ENCODE results near the gene UBL7. TPM values are rescaled to one million over a fixed set of nuclear protein-coding genes. Genes with fewer than 3 reads are reported as not detected.
A peak's percentile ranks its signal among the peaks of the same experiment; 100 is the strongest.

Gene UBL7
- total and polyA plus RNA-seq, 4 donors, result 12.7 to 19.5 (median 18.2) TPM

- Histone ChIP-seq H3K4me1 (ENCODE audit: control insufficient read depth in 4 of 4, insufficient read depth in 4 of 4, low read length in 3 of 4) (peaks cover 0 to 7% (median 2%) of the 10 kb centered on the region in 4 donors), H3K4me3 (ENCODE audit: low read depth in 1 of 3, low read length in 3 of 3) (no peak overlapping the region), H3K27ac (ENCODE audit: low read depth in 1 of 2, low read length in 2 of 2) (no peak overlapping the region), H3K9ac (ENCODE audit: low read depth in 1 of 2, low read length in 2 of 2) (no peak overlapping the region), H3K27me3 (ENCODE audit: control insufficient read depth in 4 of 4, insufficient read depth in 4 of 4, low read length in 3 of 4) (no peaks in the 10 kb centered on the region), H3K9me3 (ENCODE audit: control insufficient read depth in 4 of 4, low read length in 3 of 4) (no peaks in the 10 kb centered on the region), H3K36me3 (ENCODE audit: control insufficient read depth in 4 of 4, insufficient read depth in 3 of 4, low read depth in 1 of 4, low read length in 3 of 4) (no peaks in the 10 kb centered on the region)
- no peak for DNase-seq (ENCODE audit: low spot score)
- 95% methylated on average over 20 of the region's 20 CpGs for WGBS
- no peak for TF ChIP-seq JUND (IDR thresholded peaks at IDR 0.05)
- TF ChIP-seq, protein P1, sequence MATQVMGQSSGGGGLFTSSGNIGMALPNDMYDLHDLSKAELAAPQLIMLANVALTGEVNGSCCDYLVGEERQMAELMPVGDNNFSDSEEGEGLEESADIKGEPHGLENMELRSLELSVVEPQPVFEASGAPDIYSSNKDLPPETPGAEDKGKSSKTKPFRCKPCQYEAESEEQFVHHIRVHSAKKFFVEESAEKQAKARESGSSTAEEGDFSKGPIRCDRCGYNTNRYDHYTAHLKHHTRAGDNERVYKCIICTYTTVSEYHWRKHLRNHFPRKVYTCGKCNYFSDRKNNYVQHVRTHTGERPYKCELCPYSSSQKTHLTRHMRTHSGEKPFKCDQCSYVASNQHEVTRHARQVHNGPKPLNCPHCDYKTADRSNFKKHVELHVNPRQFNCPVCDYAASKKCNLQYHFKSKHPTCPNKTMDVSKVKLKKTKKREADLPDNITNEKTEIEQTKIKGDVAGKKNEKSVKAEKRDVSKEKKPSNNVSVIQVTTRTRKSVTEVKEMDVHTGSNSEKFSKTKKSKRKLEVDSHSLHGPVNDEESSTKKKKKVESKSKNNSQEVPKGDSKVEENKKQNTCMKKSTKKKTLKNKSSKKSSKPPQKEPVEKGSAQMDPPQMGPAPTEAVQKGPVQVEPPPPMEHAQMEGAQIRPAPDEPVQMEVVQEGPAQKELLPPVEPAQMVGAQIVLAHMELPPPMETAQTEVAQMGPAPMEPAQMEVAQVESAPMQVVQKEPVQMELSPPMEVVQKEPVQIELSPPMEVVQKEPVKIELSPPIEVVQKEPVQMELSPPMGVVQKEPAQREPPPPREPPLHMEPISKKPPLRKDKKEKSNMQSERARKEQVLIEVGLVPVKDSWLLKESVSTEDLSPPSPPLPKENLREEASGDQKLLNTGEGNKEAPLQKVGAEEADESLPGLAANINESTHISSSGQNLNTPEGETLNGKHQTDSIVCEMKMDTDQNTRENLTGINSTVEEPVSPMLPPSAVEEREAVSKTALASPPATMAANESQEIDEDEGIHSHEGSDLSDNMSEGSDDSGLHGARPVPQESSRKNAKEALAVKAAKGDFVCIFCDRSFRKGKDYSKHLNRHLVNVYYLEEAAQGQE (IDR thresholded peaks at IDR 0.05), result no peak
These were observed 39.4 kb downstream of the UBL7 start for GRCh38 chr15:74421302-74422245.

DNA sequence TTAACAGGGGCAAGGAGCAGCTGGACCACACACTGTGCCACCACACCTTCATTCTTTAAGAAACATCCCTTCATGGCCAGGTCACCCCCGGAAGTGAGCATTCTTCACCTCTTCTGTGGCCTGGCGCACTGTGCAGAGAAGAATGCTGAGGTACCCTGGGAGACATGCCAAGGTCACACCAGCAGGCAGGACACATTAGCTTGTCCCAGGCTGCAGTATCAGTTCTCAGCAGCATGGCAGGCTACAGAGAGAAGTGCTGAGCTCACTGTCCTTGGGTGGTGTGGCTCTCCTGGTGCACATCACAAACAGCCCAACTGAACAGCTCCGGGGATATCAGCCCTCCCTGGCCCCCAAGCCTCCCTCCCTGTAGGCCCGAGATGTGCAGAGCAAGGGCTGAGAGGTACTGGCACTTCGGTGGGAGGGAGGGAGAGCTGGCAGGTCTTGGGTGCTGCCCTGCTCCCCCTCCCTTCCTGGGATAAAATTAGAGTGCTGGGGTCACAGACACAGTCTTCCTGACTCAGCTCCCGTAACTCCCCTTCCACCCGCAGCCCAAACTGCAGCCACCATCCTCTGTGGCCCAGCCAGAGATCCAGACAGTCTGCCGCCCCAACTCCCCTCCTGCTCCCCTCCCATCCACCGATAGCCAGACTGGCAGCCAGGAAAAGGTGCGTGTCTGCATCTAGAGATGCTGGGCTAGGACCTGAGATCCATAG, 40.6 kb downstream of the UBL7 start:
- Histone ChIP-seq H3K4me3 (ENCODE audit: low read depth in 1 of 3, low read length in 3 of 3) (no peak overlapping the region), H3K4me1 (ENCODE audit: control insufficient read depth in 4 of 4, insufficient read depth in 4 of 4, low read length in 3 of 4) (peaks cover 0 to 7% (median 2%) of the 10 kb centered on the region in 4 donors), H3K27me3 (ENCODE audit: control insufficient read depth in 4 of 4, insufficient read depth in 4 of 4, low read length in 3 of 4) (no peaks in the 10 kb centered on the region), H3K9ac (ENCODE audit: low read depth in 1 of 2, low read length in 2 of 2) (no peak overlapping the region), H3K9me3 (ENCODE audit: control insufficient read depth in 4 of 4, low read length in 3 of 4) (no peaks in the 10 kb centered on the region), H3K36me3 (ENCODE audit: control insufficient read depth in 4 of 4, insufficient read depth in 3 of 4, low read depth in 1 of 4, low read length in 3 of 4) (no peaks in the 10 kb centered on the region), H3K27ac (ENCODE audit: low read depth in 1 of 2, low read length in 2 of 2) (no peak overlapping the region)
- 85% methylated on average over 10 of the region's 10 CpGs for WGBS
- TF ChIP-seq JUND (IDR thresholded peaks at IDR 0.05), result no peak
- TF ChIP-seq SP1 (IDR thresholded peaks at IDR 0.05), result no peak
- TF ChIP-seq FOXA1 (IDR thresholded peaks at IDR 0.05), result no peak
- TF ChIP-seq FOXA2 (IDR thresholded peaks at IDR 0.05), result no peak
- peak; percentile 78 for DNase-seq (ENCODE audit: low spot score)

DNA sequence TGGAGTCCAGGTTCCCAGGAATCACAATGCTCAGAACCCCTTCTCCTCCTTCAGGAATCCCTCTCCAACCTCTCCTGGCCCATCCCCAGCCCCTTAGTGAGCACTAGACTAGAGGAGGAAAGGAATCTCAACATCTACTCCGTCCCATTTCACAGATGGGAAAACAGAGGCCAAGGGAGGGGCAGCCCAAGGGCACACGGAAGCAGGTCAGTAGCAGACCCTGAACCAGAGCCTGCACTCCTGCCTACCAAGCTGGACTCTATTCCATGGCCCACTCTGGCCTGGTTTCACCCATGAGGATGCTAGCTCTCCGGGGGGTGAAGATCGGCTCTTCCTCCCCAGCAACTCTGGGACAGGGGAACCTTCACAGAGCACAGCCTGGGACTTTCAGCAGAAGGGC, 41.5 kb downstream of the UBL7 start:
- no peaks in the 10 kb centered on the region for H3K36me3 ChIP-seq (ENCODE audit: control insufficient read depth in 4 of 4, insufficient read depth in 3 of 4, low read depth in 1 of 4, low read length in 3 of 4)
- 98% methylated on average over 4 of the region's 4 CpGs for WGBS
- TF ChIP-seq FOXA2 (IDR thresholded peaks at IDR 0.05) (no peak), GABPA (IDR thresholded peaks at IDR 0.05 in 1 of 2, conservative IDR thresholded peaks at IDR 0.05 in 1 of 2) (no peak), HNF4G (IDR thresholded peaks at IDR 0.05) (no peak), SP1 (IDR thresholded peaks at IDR 0.05) (no peak), NR2F2 (IDR thresholded peaks at IDR 0.05) (no peak), RXRA (IDR thresholded peaks at IDR 0.05) (no peak)
- TF ChIP-seq, protein P1 (IDR thresholded peaks at IDR 0.05), result no peak
- peaks cover 0 to 7% (median 2%) of the 10 kb centered on the region in 4 donors for H3K4me1 ChIP-seq (ENCODE audit: control insufficient read depth in 4 of 4, insufficient read depth in 4 of 4, low read length in 3 of 4)
- H3K4me3 ChIP-seq (ENCODE audit: low read depth in 1 of 3, low read length in 3 of 3), result no peak overlapping the region
- no peak overlapping the region for H3K9ac ChIP-seq (ENCODE audit: low read depth in 1 of 2, low read length in 2 of 2)
- no peaks in the 10 kb centered on the region for H3K9me3 ChIP-seq (ENCODE audit: control insufficient read depth in 4 of 4, low read length in 3 of 4)
- DNase-seq (ENCODE audit: low spot score), result no peak
- H3K27ac ChIP-seq (ENCODE audit: low read depth in 1 of 2, low read length in 2 of 2), result no peak overlapping the region
- H3K27me3 ChIP-seq (ENCODE audit: control insufficient read depth in 4 of 4, insufficient read depth in 4 of 4, low read length in 3 of 4), result no peaks in the 10 kb centered on the region
